Activated T-cell treated with anti-CD3 and anti-CD28 coated beads for 1 hour (primary cell): ENCODE measurements around the gene ARHGAP31.
"Not testable (repeated sequence)": the region's sequence is repeated elsewhere in the genome, so short reads cannot be mapped to it uniquely, and the experiment has no call there.

Experiments
- DNase-seq: peaks from one replicate; pipeline ENCODE4 v3.0.0-alpha.2; 2020; ENCODE audit warnings: low read depth

Gene ARHGAP31

DNA sequence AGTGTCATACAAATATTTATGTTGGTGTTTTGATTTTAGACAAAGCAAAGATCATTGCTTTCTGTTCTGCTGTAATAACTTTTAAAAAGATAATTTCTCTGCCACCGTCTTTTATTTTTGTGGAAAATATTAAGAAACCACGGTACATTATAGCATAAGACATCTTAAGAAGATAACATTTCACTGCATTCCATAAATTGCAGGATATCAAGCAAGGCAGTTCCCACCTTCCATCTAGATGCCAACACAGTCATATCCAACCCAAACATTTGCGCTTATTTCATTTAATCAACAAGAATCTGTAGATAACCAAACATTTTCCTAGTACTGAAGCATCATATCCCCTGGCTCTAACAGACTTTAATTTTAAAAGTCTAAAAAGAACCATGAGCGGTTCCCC lies 25.1 kb downstream of the ARHGAP31 start:
- no peak for DNase-seq

DNA sequence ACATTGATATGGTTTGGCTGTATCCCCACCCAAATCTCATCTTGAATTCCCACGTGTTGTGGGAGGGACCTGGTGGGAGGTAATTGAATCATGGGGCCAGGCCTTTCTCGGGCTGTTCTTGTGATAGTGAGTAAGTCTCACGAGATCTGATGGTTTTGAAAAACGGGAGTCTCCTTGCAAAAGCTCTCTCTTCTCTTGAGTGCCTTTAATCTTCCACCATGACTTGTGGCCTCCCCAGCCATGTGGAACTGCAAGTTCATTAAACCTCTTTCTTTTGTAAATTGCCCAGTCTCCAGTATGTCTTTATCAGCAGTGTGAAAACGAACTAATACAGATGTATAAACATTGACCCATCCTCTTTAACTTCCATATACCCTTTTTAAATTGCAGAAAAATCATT lies 26.6 kb downstream of the ARHGAP31 start:
- DNase-seq, result not testable (repeated sequence)

DNA sequence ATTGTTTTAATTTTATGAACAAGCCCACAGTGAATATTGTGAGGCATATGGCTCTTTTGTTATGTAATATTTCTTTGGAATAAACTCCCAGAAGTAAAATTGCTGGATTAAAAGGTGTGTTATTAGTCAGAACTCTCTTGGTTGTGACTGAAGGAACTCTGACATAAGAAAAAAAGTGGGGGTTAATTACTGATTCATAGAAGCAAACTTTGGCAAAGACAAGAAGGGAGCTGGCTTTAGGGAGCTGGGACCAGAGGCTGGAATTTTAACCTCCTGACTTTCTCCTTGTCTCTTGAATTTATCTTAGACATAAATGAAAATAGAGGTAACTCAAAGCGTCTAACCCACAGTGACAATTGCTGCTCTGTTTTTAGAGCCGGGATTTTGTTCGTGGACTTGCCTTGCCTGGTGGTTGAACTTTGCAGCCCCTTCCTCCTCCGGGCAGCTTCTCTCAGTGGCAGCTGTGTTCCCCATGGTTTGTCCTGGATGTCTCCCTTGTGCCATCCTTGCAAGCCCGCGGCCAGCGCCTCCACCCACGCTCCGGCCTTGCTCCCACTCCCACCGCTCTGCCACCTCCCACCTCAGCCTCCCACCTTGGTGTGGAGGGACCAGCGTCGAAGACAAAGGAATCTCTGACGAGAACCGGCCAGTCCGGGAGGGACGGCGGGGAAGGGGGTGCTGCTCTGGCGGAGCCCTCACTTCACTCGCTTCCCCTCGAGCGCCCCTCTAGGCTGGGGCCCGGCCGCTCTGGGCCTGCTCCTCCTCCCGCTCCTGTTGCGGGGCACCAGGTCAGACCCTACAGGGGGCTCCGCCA lies 28.0 kb downstream of the ARHGAP31 start:
- peak; percentile 14 for DNase-seq

DNA sequence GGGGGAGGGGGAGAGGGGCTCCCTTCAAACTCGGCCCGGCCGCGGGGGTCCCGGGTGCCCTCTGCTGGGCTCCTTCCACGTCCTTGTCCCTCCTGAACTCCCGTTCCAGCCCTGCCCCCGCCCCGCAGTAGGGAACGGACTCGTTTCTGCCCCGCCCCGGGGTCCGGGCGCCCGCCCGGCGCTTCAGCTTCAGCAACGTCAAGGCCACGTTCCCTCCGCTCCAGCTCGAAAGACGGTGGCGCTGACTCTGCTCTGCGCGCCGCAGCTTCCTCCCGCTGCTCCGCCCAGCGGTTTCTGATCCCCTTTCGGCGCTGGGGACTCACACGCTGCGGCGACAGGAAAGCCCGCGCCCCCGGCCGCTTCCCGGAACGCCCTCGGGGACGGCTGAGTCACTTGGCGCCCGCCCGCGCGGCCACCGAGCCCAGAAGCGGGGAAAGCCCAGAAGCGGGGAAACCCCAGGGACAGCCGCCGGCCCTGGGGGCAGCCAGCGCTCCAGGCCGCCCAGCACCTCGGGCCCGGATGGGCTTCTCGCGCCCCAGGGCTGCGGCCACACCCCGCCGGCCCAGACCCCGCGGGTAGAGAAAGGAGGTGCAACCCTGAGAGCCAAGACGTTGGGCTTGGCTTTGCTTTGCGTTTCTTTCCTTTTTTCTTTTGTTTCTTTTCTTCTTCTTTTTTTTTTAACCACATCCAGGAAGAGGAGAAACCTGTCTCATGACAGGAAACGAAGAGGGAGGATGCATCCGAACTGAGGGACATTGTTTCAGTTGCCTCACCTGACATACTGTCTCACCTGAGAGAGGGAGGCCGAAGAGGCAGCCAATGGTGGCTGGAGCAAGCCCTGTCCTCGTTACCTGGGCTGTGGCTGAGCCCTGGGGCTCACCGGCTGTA lies 28.9 kb downstream of the ARHGAP31 start:
- DNase-seq, result peak; percentile 83

DNA sequence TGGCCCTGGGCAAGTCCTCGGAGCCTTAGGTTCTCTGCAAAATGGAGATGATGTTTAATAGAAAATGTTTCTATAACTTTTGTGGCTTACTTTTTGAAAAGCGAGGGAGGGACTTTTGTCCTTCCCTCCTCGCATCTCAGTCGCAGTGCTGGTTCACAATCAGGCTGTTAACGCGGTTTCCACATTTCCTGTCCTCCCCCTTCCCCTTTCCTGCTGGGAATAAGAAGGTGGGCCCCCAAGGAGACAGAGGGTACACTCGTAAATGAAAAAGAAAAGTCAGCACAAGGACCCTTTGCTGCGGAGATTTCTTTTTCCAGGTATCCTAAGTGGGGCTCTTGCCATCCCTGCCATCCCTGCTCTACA lies 29.5 kb downstream of the ARHGAP31 start:
- no peak for DNase-seq

DNA sequence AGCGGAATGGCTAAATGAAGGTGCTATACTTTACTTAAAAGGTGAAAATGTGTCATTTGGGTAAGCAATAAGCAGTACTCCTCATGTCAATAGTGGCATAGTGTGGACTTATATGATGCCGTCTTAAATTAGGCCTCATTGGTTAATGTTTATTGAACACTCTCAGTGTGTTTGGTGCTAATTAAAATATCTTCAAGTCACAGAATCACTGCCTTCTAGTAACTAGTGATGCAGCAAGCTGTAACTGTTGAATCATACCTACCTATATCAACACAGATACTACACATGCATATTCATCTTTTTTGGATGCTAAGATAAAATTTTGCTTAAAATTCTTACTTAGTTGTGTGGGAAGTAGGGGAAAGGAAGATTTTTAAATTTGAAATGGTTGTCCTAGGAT lies 30.7 kb downstream of the ARHGAP31 start:
- DNase-seq, result no peak

DNA sequence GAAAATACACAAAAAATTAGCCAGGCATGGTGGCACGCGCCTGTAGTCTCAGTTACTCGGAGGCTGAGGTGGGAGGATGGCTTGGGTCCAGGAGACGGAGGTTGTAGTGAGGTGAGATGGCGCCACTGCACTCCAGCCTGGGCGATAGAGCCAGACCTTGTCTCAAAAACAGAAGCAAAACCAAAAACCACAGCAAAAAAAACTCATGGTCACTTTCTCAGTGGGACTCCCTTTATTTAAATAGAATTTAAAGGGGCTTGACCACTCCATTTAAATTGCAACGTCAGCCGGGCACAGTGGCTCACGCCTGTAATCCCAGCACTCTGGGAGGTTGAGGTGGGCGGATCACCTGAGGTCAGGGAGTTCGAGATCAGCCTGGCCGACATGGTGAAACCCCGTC lies 32.8 kb downstream of the ARHGAP31 start:
- no peak for DNase-seq

DNA sequence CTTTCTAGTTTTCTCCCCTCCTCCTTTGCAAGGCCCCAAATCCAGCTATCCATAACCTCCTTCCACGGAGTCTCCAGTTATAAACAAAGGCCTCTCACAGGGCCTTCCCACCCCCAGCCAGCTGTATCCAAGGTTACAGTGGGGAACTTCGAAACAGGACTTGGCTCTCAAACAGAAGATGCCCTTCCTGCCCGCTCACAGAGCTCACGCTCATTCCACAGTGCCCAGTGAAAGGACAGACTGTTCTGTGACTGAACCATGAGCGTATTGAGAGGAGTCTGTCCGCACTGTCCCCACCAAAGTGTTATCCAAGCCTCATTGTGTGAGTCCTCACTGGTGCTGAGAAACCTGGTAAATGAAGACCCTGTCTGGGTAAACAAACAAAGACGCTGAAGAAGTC lies 35.4 kb downstream of the ARHGAP31 start:
- no peak for DNase-seq

DNA sequence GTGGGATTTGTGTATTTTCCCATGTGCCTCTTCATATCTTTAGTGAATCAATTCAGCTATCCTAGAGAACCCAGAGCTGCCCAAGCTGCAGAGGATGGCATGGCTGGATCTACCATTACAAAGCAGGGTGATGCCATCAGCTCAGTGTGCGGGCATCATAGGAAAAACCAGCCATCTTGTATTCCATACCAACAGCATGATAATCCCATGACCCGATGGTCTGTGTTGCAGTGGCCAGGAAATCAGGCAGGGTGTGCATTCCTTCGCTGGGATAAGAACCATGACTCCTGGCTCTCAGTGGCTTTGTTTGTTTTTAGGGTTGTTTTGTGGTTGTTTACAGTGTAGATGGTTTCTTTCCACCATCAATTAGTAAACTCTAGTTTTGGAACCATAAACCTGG lies 36.0 kb downstream of the ARHGAP31 start:
- no peak for DNase-seq

DNA sequence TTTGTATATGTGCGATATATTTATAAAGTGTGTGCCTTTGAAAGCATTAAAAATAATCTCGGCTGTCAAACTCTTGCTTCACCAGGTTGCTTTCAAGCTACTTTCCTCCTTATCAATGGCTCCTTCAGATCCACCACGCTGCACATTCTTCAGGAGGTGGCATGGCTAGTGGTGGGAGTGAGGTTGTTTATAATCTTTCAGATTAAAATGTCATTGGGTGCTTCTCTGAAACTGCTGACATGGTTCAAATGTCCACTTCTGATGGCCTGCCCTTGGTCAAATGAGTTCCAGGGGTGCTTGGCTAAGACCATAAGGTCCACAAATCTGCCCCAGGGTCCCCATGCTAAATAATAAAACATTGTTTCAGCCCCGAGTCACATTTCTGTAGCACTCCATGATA lies 36.7 kb downstream of the ARHGAP31 start:
- no peak for DNase-seq

DNA sequence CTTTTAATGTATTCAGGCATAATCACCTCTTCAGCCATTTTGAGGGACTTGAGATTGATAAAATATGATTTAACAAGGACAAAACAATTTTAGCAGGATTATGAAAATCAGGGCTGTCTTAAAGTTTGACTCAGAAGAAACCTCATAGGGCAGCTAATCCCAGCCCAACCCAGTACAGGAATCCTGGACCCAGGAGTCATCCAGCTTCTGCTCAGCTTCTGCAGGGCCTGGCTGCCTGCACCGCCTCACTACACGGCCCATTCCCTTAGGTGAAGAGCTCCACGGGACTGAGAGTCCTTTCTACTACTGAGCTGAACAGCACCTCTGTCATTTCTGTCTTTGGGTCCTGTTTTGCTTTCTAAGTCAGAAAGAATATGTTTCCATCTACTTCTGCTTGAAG lies 37.5 kb downstream of the ARHGAP31 start:
- no peak for DNase-seq

DNA sequence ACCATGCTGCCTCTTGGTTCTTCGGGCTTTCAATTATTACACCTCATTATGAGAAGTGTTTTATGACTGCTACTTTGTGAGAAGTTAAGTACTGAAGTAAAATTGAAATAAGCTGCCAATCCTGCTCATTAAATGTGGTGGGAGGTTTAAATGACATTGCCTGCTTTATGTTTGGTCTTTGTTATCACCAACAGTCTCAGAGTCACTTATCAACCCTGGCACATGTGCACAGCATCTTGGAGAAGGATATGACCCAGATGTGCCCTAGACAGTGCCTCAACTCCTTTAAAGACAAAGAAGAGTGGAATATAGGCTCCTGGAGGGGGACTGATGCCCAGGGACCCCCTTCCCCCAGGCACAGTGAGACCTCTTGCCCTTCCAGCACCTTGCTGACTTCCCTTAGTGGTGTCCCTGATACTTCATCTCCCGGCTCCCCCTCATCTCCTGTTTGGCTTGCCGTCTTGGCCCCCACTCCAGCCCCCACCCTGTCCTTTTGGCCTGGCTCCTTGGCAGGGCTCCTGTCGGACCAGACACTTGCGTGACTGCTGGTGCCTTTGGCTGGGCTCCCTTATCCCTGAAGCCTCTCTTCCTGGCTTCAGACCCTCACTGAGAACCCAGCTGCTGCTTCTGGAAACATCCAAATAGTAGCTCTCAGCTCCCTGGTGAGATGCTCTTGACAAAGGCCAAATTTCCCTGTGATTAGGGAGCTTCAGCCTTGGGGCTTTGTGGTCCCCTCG lies 39.8 kb downstream of the ARHGAP31 start:
- DNase-seq, result no peak

DNA sequence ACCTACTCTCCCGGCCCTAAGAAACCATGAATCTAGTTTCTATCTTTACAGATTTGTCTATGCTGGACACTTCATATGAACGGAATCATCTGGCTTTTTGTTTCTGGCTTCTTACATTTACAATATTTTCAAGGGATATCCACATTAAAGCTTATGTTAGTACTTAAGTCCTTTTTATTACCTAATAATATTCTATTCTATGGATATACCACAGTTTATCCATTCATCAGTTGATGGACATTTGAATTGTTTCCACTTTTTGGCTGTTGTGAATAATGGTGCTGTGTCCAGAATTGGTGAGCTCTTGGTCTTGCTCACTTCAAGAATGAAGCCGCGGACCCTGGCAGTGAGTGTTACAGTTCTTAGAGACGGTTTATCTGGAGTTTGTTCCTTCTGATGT lies 42.6 kb downstream of the ARHGAP31 start:
- DNase-seq, result no peak

DNA sequence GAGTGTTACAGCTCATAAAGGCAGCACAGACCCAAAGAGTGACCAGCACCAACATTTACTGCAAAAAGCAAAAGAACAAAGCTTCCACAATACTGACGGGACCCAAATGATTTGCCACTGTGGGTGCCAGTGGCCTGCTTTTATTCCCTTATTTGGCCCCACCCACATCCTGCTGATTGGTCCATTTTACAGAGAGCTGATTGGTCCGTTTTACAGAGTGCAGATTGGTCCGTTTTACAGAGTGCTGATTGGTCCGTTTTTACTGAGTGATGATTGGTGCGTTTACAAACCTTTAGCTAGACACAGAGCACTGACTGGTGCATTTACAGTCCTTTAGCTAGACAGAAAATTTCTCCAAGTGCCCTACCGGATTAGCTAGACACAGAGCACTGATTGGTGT lies 43.2 kb downstream of the ARHGAP31 start:
- DNase-seq, result not testable (repeated sequence)

DNA sequence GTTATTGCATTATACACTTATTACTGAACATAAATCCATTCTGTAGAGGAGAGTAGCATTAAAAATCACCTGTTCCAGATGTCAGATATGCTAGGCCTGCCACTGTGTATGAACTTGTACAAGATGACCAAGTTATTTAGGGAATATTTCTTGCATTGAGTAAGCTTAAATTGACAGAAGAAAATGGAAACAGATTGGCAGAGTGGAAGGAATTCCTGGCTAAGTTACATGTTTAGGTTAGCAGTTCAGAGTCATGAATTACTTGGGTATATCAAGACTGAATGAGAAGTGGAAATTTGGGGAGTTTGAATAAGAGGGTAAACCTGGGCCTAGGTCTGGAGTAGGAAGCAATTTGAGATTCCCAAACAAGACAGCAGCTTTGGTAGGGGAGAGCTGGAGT lies 44.6 kb downstream of the ARHGAP31 start:
- DNase-seq, result no peak

DNA sequence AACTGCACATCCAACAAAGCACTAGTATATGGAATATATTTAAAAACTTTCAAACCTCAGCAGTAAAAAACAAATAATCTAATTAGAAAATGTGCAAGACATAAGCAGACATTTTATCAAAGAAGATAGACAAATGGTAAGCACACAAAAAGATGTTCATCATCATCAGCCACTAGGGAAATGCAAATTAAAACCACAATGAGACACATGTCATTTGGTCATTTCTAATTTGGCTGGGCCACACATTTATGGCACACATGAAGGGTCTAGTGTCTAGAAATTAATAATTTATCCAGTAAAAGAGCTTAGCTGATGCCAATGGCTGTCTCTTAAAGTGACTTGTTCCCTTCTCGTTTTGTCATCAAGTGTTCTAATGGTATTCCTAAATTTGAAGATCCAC lies 45.8 kb downstream of the ARHGAP31 start:
- DNase-seq, result no peak

DNA sequence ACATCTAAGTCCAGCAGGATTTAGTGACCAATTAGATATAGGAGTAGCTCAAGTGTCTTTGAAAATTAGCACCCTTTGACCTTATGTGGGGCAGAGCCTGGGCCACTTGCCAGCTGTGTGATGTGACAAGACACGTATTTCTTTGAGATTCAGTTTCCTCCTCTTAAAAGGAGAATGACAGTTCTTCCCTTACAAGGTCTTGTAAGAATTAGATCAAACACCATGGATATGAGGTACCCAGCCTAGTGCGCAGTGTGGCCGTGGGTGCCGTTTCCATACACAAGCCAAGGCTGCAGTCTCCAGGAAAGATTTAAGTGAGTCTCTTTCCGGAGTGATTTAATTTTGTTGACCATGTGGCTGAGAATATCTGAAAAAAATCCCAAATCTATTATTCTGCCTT lies 46.3 kb downstream of the ARHGAP31 start:
- DNase-seq, result no peak

DNA sequence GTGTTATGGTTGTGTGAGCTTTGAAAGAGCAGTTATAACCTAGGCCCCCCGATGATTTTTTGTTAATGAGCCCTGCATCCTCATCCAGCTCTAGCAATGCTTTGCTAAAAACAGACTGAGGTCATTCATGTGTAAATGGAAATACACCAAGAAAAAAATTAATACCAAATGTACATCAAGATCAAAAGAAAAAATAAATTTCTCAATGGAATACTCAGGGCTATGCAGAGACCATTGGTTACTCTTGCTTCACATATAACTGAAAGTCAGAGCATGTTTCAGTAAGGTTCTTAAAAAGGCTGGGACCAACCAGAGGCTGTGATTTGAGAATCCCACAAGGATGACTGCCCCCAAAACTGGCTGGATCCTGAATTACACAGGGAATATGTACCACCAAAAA lies 48.0 kb downstream of the ARHGAP31 start:
- no peak for DNase-seq

DNA sequence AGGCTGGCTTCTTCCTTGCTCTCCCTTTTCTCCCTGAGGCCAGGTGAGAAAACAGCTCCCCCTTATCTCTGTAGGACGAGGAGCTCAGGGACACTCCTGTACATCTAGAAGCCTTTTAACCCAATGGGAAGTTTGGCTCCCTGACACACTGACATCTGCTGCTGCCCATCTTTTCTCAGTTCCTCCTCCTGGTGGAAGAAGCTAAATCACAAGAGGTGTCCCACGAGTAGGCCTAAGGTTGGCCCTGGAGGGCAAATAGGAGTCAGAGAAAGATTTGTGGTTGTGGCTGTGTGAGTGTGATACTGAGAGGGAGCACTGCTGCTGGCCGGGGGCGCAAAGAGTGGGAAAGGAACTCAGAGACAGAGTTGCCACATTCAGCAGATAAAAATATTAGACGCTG lies 49.5 kb downstream of the ARHGAP31 start:
- DNase-seq, result no peak

DNA sequence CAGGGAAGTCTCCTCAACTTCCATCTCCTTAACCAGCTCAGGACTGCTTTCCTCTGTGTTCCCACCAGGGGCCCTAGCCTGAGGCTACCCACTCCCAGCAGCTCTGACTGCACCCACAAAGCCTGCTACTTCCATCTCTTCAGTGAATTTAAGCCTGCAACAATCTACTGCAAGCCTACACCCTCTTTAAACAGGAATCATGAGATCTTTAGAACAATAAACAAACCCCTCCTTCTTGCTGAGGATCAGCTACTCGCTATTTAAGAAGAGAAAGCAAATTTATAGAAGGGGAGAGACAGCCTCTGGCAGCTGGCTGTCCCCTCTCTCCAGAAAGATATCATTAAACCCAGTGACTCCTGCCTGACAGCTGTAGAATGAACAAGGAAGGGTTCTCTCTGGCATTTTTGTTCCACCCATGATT lies 51.9 kb downstream of the ARHGAP31 start:
- no peak for DNase-seq

DNA sequence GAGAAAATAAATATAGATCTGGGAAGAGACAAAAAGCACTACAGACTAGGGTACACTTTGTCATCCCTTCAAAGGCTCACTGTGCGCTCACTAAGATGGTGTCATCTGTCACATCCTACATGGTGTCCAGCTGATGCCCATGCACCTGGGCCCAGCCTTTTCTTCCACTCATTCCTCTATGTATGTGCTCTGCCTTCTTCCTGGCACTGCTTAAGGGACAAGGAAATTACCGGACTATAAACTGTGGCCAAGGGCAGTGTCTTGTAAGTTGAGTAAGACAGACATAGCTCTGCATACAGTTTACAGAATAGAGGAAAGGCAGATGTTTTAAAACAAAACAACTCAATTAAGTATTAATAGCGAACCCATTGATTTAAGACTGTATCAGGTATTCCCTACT lies 52.9 kb downstream of the ARHGAP31 start:
- DNase-seq, result no peak

DNA sequence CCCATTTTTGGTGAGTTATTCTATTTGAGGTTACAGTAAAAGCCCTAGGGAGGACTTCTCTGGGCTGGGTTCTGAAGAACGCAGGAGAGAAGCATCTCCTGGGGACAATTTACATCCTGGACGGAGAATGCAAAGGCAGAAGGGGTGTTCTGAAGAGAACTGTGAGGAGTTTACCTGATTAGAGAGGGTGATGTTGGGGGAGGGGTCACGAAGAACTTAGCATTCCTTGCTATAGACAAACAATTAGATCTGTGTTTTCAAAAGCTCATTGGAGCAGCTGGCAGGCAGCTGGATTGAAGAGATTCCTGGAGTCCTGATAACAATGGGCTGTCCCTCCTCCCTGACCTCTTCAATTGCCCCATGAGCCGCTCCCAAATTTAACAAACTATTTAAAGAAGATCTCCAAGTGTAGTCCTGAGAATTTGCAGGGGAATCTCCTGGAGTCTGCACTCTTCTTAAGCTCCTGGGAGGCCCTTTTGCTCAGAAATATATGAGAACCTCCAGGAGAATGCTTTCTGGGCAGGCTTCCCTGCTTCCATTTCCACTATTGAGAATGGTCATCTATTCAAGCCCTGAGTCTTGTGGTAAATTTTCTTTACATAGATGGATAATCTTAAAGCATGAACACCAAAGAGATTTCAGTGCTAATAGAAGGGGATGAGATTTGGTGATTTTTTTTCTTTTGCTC lies 55.3 kb downstream of the ARHGAP31 start:
- DNase-seq, result no peak
